ENCODE data around the gene MARCKSL1. TPM values are rescaled to one million over a fixed set of nuclear protein-coding genes. Genes with fewer than 3 reads are reported as not detected.
A peak's percentile ranks its signal among the peaks of the same experiment; 100 is the strongest.

The MARCKSL1 gene
- total RNA-seq, 4 donors from 2014 or later, result 0.75 to 2.6 (median 1.5) TPM

DNA sequence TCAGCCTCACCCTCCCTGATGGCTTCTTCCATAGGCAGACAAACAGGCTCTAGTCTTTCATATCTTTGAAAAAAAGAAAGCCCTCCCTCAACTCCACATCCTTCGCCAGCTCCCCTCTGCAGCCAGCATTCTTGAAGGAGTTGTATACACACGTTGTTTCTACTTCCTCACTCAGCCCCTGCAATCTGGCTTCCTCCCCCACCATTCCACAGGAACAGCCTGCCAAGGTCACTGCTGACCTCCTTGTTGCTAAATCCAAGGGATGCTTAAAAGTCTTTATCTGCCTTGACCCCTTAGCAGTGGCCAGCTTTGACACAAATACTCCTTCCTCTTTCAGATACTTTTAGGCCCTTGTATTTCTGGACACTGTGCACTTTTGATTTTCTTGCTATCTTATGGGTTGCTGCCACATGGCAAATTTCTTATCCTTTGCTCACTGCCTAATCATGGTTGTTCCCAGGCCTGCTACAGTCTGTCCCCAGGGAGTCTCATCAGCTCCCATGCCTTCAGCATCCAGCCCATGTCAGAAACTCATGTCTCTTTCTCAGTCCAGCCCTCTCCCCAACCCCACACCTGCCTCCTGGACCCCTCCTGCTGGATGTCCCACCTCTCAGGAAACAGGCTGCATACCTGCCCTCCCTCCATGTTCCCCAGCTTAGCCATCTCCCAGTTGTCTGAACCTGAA is 18.0 kb upstream of the MARCKSL1 start:
- TF ChIP-seq, protein P1, sequence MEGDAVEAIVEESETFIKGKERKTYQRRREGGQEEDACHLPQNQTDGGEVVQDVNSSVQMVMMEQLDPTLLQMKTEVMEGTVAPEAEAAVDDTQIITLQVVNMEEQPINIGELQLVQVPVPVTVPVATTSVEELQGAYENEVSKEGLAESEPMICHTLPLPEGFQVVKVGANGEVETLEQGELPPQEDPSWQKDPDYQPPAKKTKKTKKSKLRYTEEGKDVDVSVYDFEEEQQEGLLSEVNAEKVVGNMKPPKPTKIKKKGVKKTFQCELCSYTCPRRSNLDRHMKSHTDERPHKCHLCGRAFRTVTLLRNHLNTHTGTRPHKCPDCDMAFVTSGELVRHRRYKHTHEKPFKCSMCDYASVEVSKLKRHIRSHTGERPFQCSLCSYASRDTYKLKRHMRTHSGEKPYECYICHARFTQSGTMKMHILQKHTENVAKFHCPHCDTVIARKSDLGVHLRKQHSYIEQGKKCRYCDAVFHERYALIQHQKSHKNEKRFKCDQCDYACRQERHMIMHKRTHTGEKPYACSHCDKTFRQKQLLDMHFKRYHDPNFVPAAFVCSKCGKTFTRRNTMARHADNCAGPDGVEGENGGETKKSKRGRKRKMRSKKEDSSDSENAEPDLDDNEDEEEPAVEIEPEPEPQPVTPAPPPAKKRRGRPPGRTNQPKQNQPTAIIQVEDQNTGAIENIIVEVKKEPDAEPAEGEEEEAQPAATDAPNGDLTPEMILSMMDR (IDR thresholded peaks at IDR 0.05 in 4 of 5, conservative IDR thresholded peaks at IDR 0.05 in 1 of 5), result no peak
- no peak for TF ChIP-seq POLR2A (IDR thresholded peaks at IDR 0.05)
- no peaks in the 10 kb centered on the region for H3K27me3 ChIP-seq
- DNase-seq (no peak), ATAC-seq (no peak)
- no peak overlapping the region for H3K4me3 ChIP-seq
- no peaks in the 10 kb centered on the region for H3K9me3 ChIP-seq
- in situ Hi-C loops (cut with MboI; ENCODE audit: low sequenced_read_pairs in 4 of 4), result no loop called here
- intact Hi-C loops (cut with DNase I; ENCODE audit: low total_unique reads), result no loop called here
- H3K4me1 ChIP-seq, result peaks cover 19 to 24% of the 10 kb centered on the region in 2 donors
- H3K27ac ChIP-seq, result peak overlapping the region in 3 of 4 donors; percentile 91 to 95 (median 95)
- peaks cover 0 to 8% of the 10 kb centered on the region in 2 donors for H3K36me3 ChIP-seq

DNA sequence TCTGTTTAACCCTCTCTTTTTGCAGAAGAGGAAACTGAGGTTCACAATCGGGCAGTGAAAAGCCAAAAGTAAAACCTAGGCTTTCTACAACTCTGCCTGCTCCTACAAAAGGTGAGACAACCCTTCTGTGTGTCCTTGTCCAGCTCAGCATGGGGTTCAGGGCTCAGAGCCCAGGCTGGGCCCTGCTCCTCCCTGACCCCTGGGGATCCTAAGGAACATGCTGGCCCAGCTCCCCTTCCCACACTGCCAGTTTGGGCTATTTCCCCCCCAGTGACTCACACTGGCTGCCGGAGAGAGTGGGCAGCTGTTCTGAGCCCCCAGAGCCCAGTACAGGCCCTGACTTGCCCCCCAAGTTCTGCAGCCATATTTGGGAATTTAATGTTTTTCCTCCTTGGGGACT is 17.4 kb upstream of the MARCKSL1 start:
- no peak overlapping the region for H3K4me3 ChIP-seq
- H3K27me3 ChIP-seq, result no peaks in the 10 kb centered on the region
- DNase-seq (no peak), ATAC-seq (no peak)
- peaks cover 0 to 8% of the 10 kb centered on the region in 2 donors for H3K36me3 ChIP-seq
- in situ Hi-C loops (cut with MboI; ENCODE audit: low sequenced_read_pairs in 4 of 4), result no loop called here
- TF ChIP-seq, protein P1 (IDR thresholded peaks at IDR 0.05 in 4 of 5, conservative IDR thresholded peaks at IDR 0.05 in 1 of 5), result no peak
- TF ChIP-seq POLR2A (IDR thresholded peaks at IDR 0.05), result no peak
- peak overlapping the region; percentile 82 to 95 (median 93) for H3K27ac ChIP-seq
- H3K4me1 ChIP-seq, result peaks cover 19 to 24% of the 10 kb centered on the region in 2 donors
- H3K9me3 ChIP-seq, result no peaks in the 10 kb centered on the region
- intact Hi-C loops (cut with DNase I; ENCODE audit: low total_unique reads), result no loop called here

DNA sequence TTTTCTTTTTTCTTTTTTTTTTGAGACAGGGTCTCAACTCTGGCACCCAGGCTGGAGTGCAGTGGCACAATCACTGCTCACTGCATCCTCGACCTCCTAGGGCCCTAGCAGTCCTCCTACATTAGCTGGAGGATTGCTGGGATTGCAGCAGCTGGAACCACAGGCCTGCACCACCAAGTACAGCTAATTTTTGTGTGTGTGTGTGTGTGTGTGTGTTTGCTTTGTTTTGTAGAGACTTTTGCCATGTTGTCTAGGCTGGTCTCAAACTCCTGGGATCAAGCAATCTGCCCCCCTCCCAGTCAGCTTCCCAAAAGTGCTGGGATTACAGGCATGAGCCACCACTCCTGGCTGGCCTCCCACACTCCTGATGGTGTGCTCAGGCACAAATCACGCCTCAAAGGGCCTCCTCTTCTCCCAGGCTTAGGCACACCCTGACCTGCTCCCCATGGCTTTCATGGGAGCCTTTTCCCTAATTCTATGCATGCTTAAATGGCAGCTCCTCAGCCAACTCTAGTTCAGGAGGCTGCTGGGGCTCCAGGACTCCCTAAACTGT is 16.9 kb upstream of the MARCKSL1 start:
- DNase-seq, result no peak
- in situ Hi-C loops (cut with MboI; ENCODE audit: low sequenced_read_pairs in 4 of 4), result no loop called here
- TF ChIP-seq, protein P1 (IDR thresholded peaks at IDR 0.05 in 4 of 5, conservative IDR thresholded peaks at IDR 0.05 in 1 of 5), result no peak
- no peak for TF ChIP-seq POLR2A (IDR thresholded peaks at IDR 0.05)
- ATAC-seq, result no peak
- H3K36me3 ChIP-seq, result peaks cover 0 to 8% of the 10 kb centered on the region in 2 donors
- H3K9me3 ChIP-seq, result no peaks in the 10 kb centered on the region
- intact Hi-C loops (cut with DNase I; ENCODE audit: low total_unique reads), result no loop called here
- peak overlapping the region; percentile 82 to 95 (median 93) for H3K27ac ChIP-seq
- peak overlapping the region in 1 of 4 donors; percentile 65 for H3K4me3 ChIP-seq
- no peaks in the 10 kb centered on the region for H3K27me3 ChIP-seq
- peaks cover 19 to 24% of the 10 kb centered on the region in 2 donors for H3K4me1 ChIP-seq

DNA sequence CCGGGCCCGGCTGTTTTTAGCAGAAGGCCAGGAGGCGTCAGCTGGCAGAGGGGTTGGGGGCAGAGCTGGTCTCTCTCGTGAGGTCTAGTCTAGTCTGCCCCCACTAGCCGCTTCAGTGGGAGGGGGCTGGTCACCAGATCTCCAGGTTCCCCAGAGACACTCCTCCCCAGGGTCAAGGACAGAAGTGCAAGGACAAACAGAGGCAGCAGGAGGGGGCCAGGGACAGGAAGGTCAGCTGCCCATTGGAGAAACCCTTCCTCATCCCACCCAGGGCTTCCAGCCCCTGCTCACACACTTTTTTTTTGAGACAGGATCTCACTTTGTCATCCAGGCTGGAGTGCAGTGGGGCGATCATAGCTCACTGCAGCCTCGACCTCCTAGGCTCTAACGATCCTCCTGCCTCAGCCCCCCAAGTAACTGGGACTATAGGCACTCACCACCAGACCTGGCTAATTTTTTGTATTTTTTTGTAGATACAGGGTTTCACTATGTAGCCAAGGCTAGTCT is 16.3 kb upstream of the MARCKSL1 start:
- ATAC-seq (no peak), DNase-seq (no peak)
- Histone ChIP-seq H3K4me3 (peak overlapping the region; percentile 65 to 87 (median 78)), H3K4me1 (peaks cover 19 to 24% of the 10 kb centered on the region in 2 donors), H3K27ac (peak overlapping the region; percentile 82 to 95 (median 93)), H3K9me3 (no peaks in the 10 kb centered on the region), H3K27me3 (no peaks in the 10 kb centered on the region), H3K36me3 (peaks cover 0 to 8% of the 10 kb centered on the region in 2 donors)
- in situ Hi-C loops (cut with MboI; ENCODE audit: low sequenced_read_pairs in 4 of 4) (no loop called here), intact Hi-C loops (cut with DNase I; ENCODE audit: low total_unique reads) (no loop called here)
- TF ChIP-seq POLR2A (IDR thresholded peaks at IDR 0.05), result no peak
- TF ChIP-seq, protein P1 (IDR thresholded peaks at IDR 0.05 in 4 of 5, conservative IDR thresholded peaks at IDR 0.05 in 1 of 5), result no peak

All from gastrocnemius medialis (tissue), 4 donors.